Panc1 (cell line): ENCODE measurements around the gene IFITM2. TPM values are rescaled to one million over a fixed set of nuclear protein-coding genes. Genes with fewer than 3 reads are reported as not detected.
A peak's percentile ranks its signal among the peaks of the same experiment; 100 is the strongest.
"Not testable (repeated sequence)": the region's sequence is repeated elsewhere in the genome, so short reads cannot be mapped to it uniquely, and the experiment has no call there.

Source experiments
- ATAC-seq: fragments of 200-7000 bp; cut with Tn5 transposase; 2 replicates; pipeline ENCODE4 v1.9.1; 2020; ENCODE audit warnings: mild to moderate bottlenecking, moderate library complexity
- BruUV-seq: library from RNA; stranded (reverse); fragments of 400-500 nt; replicated peaks from 2 replicates; lab custom pipeline; 2021; lab: Mats Ljungman, UMichigan
- CTCF ChIA-PET: fragments of 300-600 bp; sonication (Branson Sonifier 250); formaldehyde crosslinking; loops from one replicate; lab custom pipeline; 2022; ENCODE audit warnings: antibody characterized with exemption; lab: Charles Lee
- POLR2A ChIA-PET: fragments of 300-600 bp; sonication (Branson Sonifier 250); formaldehyde crosslinking; loops from one replicate; lab custom pipeline; 2022; ENCODE audit warnings: antibody characterized with exemption; lab: Charles Lee
- DNase-seq: peaks from one replicate; pipeline ENCODE4 v3.0.0-alpha.2; 2010; ENCODE audit warnings: low read depth, low spot score
- H3K27ac ChIP-seq: 2 replicates; pipeline ENCODE4 v1.5.1; 2011; ENCODE audit warnings: mild to moderate bottlenecking, low read length, inconsistent platforms
- H3K27me3 ChIP-seq: fragments of 200-500 bp; sonication (Bioruptor generic); 2 replicates; pipeline ENCODE4 v1.6.0; 2014; ENCODE audit warnings: low read length, inconsistent platforms; ENCODE audit not compliant: control insufficient read depth, insufficient read depth
- H3K36me3 ChIP-seq: fragments of 200-500 bp; sonication (Bioruptor generic); 2 replicates; pipeline ENCODE4 v1.5.1; 2014; ENCODE audit warnings: inconsistent platforms, mild to moderate bottlenecking, low read length, moderate library complexity; ENCODE audit not compliant: control insufficient read depth, insufficient read depth
- H3K4me1 ChIP-seq: 2 replicates; pipeline ENCODE4 v1.5.1; 2011; ENCODE audit warnings: inconsistent platforms, mild to moderate bottlenecking, low read length, moderate library complexity; ENCODE audit not compliant: control insufficient read depth, insufficient read depth
- H3K4me3 ChIP-seq, 2 experiments: 2 replicates each; pipeline ENCODE4 v1.5.1; 2011 to 2012; ENCODE audit warnings: low read depth in 2 of 2, low read length in 2 of 2, mild to moderate bottlenecking in 2 of 2, inconsistent platforms in 1 of 2, moderate library complexity in 1 of 2
- H3K9me3 ChIP-seq: fragments of 200-500 bp; sonication (Bioruptor generic); 2 replicates; pipeline ENCODE4 v1.5.1; 2014; ENCODE audit warnings: low read depth, mild to moderate bottlenecking, inconsistent platforms, low read length, moderate library complexity; ENCODE audit not compliant: control insufficient read depth, insufficient read depth
- POLR2AphosphoS5 ChIP-seq: IDR thresholded peaks from 2 replicates; pipeline ENCODE4 v1.6.1; 2012; ENCODE audit warnings: mild to moderate bottlenecking, low read depth, low read length, moderate library complexity
- REST ChIP-seq, 2 experiments: IDR thresholded peaks; 2 replicates each; pipeline ENCODE4 v1.6.1; 2011 to 2012; ENCODE audit warnings: low read depth in 2 of 2, control low read depth in 1 of 2, low read length in 1 of 2, mild to moderate bottlenecking in 1 of 2, moderate library complexity in 1 of 2; ENCODE audit not compliant: insufficient read depth in 1 of 2
- SIN3A ChIP-seq: IDR thresholded peaks from 2 replicates; pipeline ENCODE4 v1.6.1; 2012; ENCODE audit warnings: low read depth, mild to moderate bottlenecking, low read length, moderate library complexity, borderline replicate concordance; ENCODE audit not compliant: insufficient read depth
- TCF7L2 ChIP-seq: IDR thresholded peaks from 2 replicates; pipeline ENCODE4 v1.6.1; 2011; ENCODE audit warnings: mild to moderate bottlenecking, low read depth, low read length, inconsistent platforms
- in situ Hi-C: cut with HindIII; loops from 2 replicates; pipeline ENCODE4 v1.10.0; 2016; ENCODE audit warnings: low sequenced_read_pairs, low pct_unique_long_range_greater_than_20kb
- intact Hi-C: fragments of 100-400 bp; cut with micrococcal nuclease; formaldehyde crosslinking; loops from one replicate; pipeline ENCODE4 v1.10.0; 2022; ENCODE audit not compliant: unreplicated experiment
- total RNA-seq: library from RNA; stranded (reverse); gene quantifications from one replicate; pipeline ENCODE4 v1.2.1, GENCODE V29; 2021; ENCODE audit not compliant: unreplicated experiment
- TF ChIP-seq, protein P1 (sequence below): fragments of 450-650 bp; IDR thresholded peaks from 2 replicates; pipeline ENCODE4 v1.5.1; 2017; ENCODE audit warnings: mild to moderate bottlenecking

The IFITM2 gene
- total RNA-seq, 1 experiment from 2014 or later: 183 TPM

DNA sequence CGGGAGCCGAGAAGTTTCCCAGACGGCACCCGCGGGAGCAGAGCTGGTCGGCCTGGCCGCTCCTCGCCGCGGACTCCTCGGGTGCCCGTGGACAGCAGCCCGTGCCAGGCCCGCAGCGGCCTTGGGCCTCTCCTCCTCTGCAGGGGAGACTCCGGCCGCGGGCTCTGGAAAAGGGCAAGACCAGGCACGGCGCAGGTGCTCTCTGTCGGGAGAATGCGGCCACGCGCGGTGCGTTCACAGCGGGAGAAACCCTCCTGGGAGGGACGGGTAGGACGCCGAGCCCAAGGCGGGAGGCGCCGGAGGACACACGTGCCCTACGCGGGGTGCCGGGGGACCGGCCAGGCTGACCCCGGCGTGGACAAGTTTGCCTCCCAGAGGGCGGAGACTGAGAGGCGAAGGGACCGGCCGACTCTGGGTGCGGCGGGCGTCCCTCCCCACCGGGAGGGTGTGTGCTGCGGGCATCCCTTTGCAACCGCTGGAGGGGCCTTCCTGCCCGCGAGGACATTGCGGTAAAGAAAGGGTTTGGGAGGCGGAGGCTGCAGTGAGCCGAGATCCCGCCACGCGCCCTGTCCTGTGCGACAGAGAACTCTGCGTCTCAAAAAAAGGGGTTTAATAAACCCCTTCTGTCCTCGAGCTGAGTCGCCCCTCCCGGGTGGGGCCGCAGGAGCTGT is 8.6 kb downstream of the IFITM2 start:
- Histone ChIP-seq H3K4me1 (peaks cover 52% of the 10 kb centered on the region), H3K9me3 (no peaks in the 10 kb centered on the region), H3K27me3 (no peaks in the 10 kb centered on the region; the same call in 1 of the 2 replicates), H3K4me3 (peak overlapping the region; percentile 22 to 69), H3K27ac (peak overlapping the region; percentile 87), H3K36me3 (no peaks in the 10 kb centered on the region; the same call in 1 of the 2 replicates)
- DNase-seq: no peak
- in situ Hi-C loops (no loop called here), intact Hi-C loops (no loop called here)
- no TSS peak for BruUV-seq
- ChIA-PET CTCF (interaction anchor here (0.8 kb wide), 1 partner anchor 39 kb away, joined by 7 read pairs; no protein-coding TSS in a partner anchor), POLR2A (interaction anchor here (0.7 to 1.1 kb wide), 2 partner anchors 101 to 131 kb away, joined by 3 read pairs; no protein-coding TSS in a partner anchor)
- ATAC-seq: no peak
- TF ChIP-seq, protein P1, sequence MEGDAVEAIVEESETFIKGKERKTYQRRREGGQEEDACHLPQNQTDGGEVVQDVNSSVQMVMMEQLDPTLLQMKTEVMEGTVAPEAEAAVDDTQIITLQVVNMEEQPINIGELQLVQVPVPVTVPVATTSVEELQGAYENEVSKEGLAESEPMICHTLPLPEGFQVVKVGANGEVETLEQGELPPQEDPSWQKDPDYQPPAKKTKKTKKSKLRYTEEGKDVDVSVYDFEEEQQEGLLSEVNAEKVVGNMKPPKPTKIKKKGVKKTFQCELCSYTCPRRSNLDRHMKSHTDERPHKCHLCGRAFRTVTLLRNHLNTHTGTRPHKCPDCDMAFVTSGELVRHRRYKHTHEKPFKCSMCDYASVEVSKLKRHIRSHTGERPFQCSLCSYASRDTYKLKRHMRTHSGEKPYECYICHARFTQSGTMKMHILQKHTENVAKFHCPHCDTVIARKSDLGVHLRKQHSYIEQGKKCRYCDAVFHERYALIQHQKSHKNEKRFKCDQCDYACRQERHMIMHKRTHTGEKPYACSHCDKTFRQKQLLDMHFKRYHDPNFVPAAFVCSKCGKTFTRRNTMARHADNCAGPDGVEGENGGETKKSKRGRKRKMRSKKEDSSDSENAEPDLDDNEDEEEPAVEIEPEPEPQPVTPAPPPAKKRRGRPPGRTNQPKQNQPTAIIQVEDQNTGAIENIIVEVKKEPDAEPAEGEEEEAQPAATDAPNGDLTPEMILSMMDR: no peak
- no peak for TF ChIP-seq SIN3A
- no peak for TF ChIP-seq POLR2AphosphoS5
- TF ChIP-seq REST (IDR thresholded peaks at IDR 0.05; ENCODE audit: insufficient read depth in 1 of 2, low read depth in 2 of 2, low read length in 1 of 2): no peak
- TF ChIP-seq TCF7L2: no peak

GRCh38 chr11:316891-317301 is 9.3 kb downstream of the IFITM2 start:
- DNase-seq (no peak), ATAC-seq (no peak)
- POLR2A ChIA-PET: interaction anchor here (0.7 to 1.3 kb wide), 3 partner anchors 22 to 131 kb away, joined by 3 to 4 read pairs (median 3); no protein-coding TSS in a partner anchor
- intact Hi-C loops (no loop called here), in situ Hi-C loops (no loop called here)
- Histone ChIP-seq H3K27ac (peak overlapping the region; percentile 87), H3K9me3 (no peaks in the 10 kb centered on the region), H3K4me3 (peak overlapping the region; percentile 22 to 69), H3K4me1 (peaks cover 48% of the 10 kb centered on the region), H3K27me3 (no peaks in the 10 kb centered on the region; the same call in 1 of the 2 replicates), H3K36me3 (no peaks in the 10 kb centered on the region; the same call in 1 of the 2 replicates)
- CTCF ChIA-PET: interaction anchor here (0.8 kb wide), 1 partner anchor 39 kb away, joined by 7 read pairs; no protein-coding TSS in a partner anchor
- BruUV-seq: no TSS peak
- TF ChIP-seq POLR2AphosphoS5 (no peak), REST (IDR thresholded peaks at IDR 0.05; ENCODE audit: insufficient read depth in 1 of 2, low read depth in 2 of 2, low read length in 1 of 2) (no peak), SIN3A (no peak), TCF7L2 (no peak)
- TF ChIP-seq, protein P1: no peak

DNA sequence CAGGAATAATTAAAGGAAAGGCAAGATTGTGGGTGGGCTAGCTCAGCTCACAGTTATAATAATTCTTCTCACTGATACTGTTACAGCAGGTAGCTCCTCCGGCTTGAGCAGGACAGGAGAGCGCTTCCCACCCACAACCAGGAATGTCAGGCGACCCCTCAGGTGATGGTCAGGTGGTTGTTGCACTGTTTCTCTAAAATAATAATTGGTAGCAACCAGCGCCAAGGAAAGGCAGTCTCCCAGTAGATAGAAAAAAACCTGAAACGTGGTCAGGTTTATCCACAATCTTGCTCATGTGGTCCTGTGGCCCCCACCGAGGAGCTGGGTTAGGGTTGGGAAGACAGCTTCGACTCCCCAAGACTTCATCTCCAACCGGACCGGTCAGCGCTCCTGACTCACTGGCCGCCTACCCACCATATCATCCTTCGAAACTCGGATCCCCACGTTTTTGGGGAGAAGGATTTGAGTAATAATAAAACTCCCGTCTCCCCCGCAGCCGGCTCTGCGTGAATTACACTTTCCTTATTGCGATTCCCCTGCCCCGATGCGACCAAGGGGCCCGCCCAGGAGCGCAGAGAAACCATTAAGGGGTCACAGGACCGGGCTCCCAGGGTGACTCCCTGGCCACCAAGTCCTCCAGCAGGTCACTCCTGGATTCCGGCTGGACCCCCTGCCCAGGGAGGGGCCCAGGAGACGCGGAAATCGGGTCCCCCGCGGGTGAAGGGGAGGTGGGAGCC is 10.2 kb downstream of the IFITM2 start:
- H3K27me3 ChIP-seq, H3K36me3 ChIP-seq, CTCF ChIA-PET, ATAC-seq, intact Hi-C loops, BruUV-seq, H3K9me3 ChIP-seq, in situ Hi-C loops, DNase-seq: not testable (repeated sequence)
- POLR2A ChIA-PET: interaction anchor here (1.3 kb wide), 1 partner anchor 21 kb away, joined by 4 read pairs; no protein-coding TSS in a partner anchor
- Histone ChIP-seq H3K4me3 (peak overlapping the region; percentile 23 to 69; a peak in 3 of 4 replicates), H3K4me1 (peaks cover 39% of the 10 kb centered on the region), H3K27ac (peak overlapping the region; percentile 87)
